ENCODE measurements around the gene DNAJB12. TPM values are rescaled to one million over a fixed set of nuclear protein-coding genes. Genes with fewer than 3 reads are reported as not detected.
"Not testable (repeated sequence)": the region's sequence is repeated elsewhere in the genome, so short reads cannot be mapped to it uniquely, and the experiment has no call there.

DNAJB12 gene
- total RNA-seq, 2 experiments from 2014 or later, result 18.9 to 19.8 TPM

DNA sequence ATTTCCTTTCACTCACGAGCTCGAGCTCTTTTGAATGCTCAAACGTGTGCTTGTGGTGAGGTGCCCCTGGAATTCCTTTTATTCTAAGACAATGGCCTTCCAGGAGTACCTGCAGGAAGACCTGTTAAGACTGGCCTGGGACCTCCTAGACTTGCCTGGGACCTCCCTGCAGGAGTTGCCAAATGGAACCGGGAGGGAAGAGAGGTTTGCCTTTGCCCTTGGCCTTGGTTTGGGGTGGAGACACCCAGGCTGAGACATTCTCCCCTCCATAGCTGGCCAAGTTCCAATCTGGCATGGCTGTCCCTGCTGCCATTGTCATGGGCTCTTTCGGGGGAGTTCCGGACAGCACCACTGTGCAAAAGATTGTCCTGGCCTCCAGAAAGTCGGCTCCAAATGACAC is 39.7 kb downstream of the DNAJB12 start:
- Mint-ChIP-seq H3K27me3 (no peaks in the 10 kb centered on the region), H3K4me1 (ENCODE audit: low read depth) (peaks cover 52% of the 10 kb centered on the region), H3K27ac (no peak overlapping the region), H3K4me3 (no peak overlapping the region), H3K9me3 (no peaks in the 10 kb centered on the region), H3K36me3 (peaks cover 14% of the 10 kb centered on the region)
- DNase-seq, result no peak
- intact Hi-C loops (cut with micrococcal nuclease), result no loop called here
- ChIA-PET POLR2A (interaction anchor here (8.5 to 9.4 kb wide), 2 partner anchors 11 to 40 kb away, joined by 85 to 120 read pairs; partner anchors contain the start of gene DDIT4), CTCF (no interaction called here)

- H3K27ac Mint-ChIP-seq, result peak overlapping the region; percentile 8
- H3K4me3 Mint-ChIP-seq, result no peak overlapping the region
- POLR2A ChIA-PET, result interaction anchor here (9.4 kb wide), 1 partner anchor 39 kb away, joined by 120 read pairs; the partner anchor contains the start of gene DDIT4
- no peaks in the 10 kb centered on the region for H3K27me3 Mint-ChIP-seq
- CTCF ChIA-PET, result no interaction called here
- H3K9me3 Mint-ChIP-seq, result no peaks in the 10 kb centered on the region
- peaks cover 57% of the 10 kb centered on the region for H3K4me1 Mint-ChIP-seq (ENCODE audit: low read depth)
- intact Hi-C loops (cut with micrococcal nuclease), result no loop called here
- H3K36me3 Mint-ChIP-seq, result peaks cover 14% of the 10 kb centered on the region
- DNase-seq, result no peak
Measured at GRCh38 chr10:72314263-72314662, 40.5 kb downstream of the DNAJB12 start.

DNA sequence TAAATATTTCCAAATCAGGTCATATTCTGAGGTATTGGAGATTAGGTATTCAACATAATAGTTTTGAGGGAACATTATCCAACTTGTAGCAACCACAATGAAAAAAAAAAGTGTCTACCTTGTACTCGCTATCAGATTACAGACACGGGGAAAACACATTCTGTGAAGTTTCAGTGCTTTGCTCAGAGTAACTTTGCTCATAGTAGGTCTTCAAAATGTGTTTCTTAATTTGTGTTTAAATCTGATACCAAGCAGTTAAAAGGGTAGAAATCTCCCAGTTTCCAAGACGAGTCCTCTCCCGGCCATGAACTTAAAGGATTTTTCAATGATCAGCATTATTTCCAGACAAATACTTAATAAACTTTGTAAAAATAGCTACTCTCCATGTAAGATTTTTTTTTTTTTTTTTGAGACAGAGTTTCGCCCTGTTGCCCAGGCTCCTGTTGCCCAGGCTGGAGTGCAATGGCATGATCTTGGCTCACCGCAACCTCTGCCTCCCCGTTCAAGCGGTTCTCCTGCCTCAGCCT is 41.8 kb downstream of the DNAJB12 start:
- H3K4me3 Mint-ChIP-seq, result no peak overlapping the region
- POLR2A ChIA-PET, result interaction anchor here (0.6 to 0.8 kb wide), 2 partner anchors 15 to 47 kb away, joined by 3 to 4 read pairs; no protein-coding TSS in a partner anchor
- H3K9me3 Mint-ChIP-seq, result no peaks in the 10 kb centered on the region
- peaks cover 8% of the 10 kb centered on the region for H3K36me3 Mint-ChIP-seq
- intact Hi-C loops (cut with micrococcal nuclease), result no loop called here
- H3K4me1 Mint-ChIP-seq (ENCODE audit: low read depth), result peaks cover 59% of the 10 kb centered on the region
- H3K27ac Mint-ChIP-seq, result peak overlapping the region; percentile 42
- no peak for DNase-seq
- no peaks in the 10 kb centered on the region for H3K27me3 Mint-ChIP-seq
- CTCF ChIA-PET, result no interaction called here

GRCh38 chr10:72311667-72312066 is 43.1 kb downstream of the DNAJB12 start:
- CTCF ChIA-PET, result interaction anchor here (0.7 to 1.6 kb wide), 2 partner anchors 26 to 28 kb away, joined by 3 to 4 read pairs; no protein-coding TSS in a partner anchor
- intact Hi-C loops (cut with micrococcal nuclease), result no loop called here
- Mint-ChIP-seq H3K9me3 (no peaks in the 10 kb centered on the region), H3K36me3 (peaks cover 4% of the 10 kb centered on the region), H3K27ac (peak overlapping the region; percentile 28), H3K4me3 (no peak overlapping the region), H3K27me3 (no peaks in the 10 kb centered on the region), H3K4me1 (ENCODE audit: low read depth) (peaks cover 56% of the 10 kb centered on the region)
- POLR2A ChIA-PET, result interaction anchor here (0.6 to 1.5 kb wide), 3 partner anchors 9 to 15 kb away, joined by 3 to 6 read pairs (median 3); no protein-coding TSS in a partner anchor
- peak; percentile 47 for DNase-seq

DNA sequence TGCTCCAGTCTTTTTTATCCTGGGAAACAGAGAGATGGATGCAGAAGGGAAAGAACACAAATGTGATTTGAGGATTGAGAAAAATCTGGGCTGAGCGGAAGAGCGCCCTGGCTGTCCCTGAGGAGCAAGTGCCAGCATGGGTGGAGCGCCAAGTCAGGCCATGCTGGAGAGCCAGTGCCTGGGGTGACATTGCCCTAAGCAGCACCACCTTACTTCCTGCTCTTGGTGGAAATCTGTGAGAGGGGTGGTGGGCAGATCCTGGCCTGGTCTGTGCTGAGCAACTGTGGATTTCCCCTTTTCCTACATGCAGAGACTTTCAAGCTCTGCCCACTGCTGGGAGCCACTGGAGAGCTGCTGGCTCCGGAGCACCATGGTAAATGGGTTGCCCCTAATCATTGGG is 44.1 kb downstream of the DNAJB12 start:
- intact Hi-C loops (cut with micrococcal nuclease), result no loop called here
- Mint-ChIP-seq H3K27me3 (no peaks in the 10 kb centered on the region), H3K9me3 (no peaks in the 10 kb centered on the region), H3K27ac (no peak overlapping the region), H3K4me1 (ENCODE audit: low read depth) (peaks cover 54% of the 10 kb centered on the region), H3K4me3 (no peak overlapping the region), H3K36me3 (no peaks in the 10 kb centered on the region)
- POLR2A ChIA-PET, result interaction anchor here (1.5 kb wide), 1 partner anchor 10 kb away, joined by 6 read pairs; no protein-coding TSS in a partner anchor
- no peak for DNase-seq
- CTCF ChIA-PET, result interaction anchor here (1.6 kb wide), 1 partner anchor 29 kb away, joined by 3 read pairs; no protein-coding TSS in a partner anchor

GRCh38 chr10:72310241-72310633 is 44.5 kb downstream of the DNAJB12 start:
- CTCF ChIA-PET, result no interaction called here

GRCh38 chr10:72309290-72310240 is 45.2 kb downstream of the DNAJB12 start:
- intact Hi-C loops (cut with micrococcal nuclease), result no loop called here
- H3K36me3 Mint-ChIP-seq, result no peaks in the 10 kb centered on the region
- H3K4me3 Mint-ChIP-seq, result no peak overlapping the region
- H3K27ac Mint-ChIP-seq, result peak overlapping the region; percentile 85
- no peak for DNase-seq
- CTCF ChIA-PET, result interaction anchor here (1.0 to 2.2 kb wide), 5 partner anchors 11 to 35 kb away, joined by 5 to 11 read pairs (median 7); no protein-coding TSS in a partner anchor
- H3K4me1 Mint-ChIP-seq (ENCODE audit: low read depth), result peaks cover 57% of the 10 kb centered on the region
- POLR2A ChIA-PET, result interaction anchor here (1.0 to 2.9 kb wide), 8 partner anchors 10 to 94 kb away, joined by 3 to 45 read pairs (median 6); partner anchors contain the start of genes ANAPC16 and ASCC1
- H3K9me3 Mint-ChIP-seq, result no peaks in the 10 kb centered on the region
- no peaks in the 10 kb centered on the region for H3K27me3 Mint-ChIP-seq

More at GRCh38 chr10:72310241-72310633, 44.5 kb downstream of the DNAJB12 start:
- H3K27ac Mint-ChIP-seq, result peak overlapping the region; percentile 85
- DNase-seq, result no peak
- H3K36me3 Mint-ChIP-seq, result no peaks in the 10 kb centered on the region
- H3K4me3 Mint-ChIP-seq, result no peak overlapping the region
- intact Hi-C loops (cut with micrococcal nuclease), result no loop called here
- H3K27me3 Mint-ChIP-seq, result no peaks in the 10 kb centered on the region
- H3K4me1 Mint-ChIP-seq (ENCODE audit: low read depth), result peaks cover 54% of the 10 kb centered on the region
- no peaks in the 10 kb centered on the region for H3K9me3 Mint-ChIP-seq
- POLR2A ChIA-PET, result no interaction called here

DNA sequence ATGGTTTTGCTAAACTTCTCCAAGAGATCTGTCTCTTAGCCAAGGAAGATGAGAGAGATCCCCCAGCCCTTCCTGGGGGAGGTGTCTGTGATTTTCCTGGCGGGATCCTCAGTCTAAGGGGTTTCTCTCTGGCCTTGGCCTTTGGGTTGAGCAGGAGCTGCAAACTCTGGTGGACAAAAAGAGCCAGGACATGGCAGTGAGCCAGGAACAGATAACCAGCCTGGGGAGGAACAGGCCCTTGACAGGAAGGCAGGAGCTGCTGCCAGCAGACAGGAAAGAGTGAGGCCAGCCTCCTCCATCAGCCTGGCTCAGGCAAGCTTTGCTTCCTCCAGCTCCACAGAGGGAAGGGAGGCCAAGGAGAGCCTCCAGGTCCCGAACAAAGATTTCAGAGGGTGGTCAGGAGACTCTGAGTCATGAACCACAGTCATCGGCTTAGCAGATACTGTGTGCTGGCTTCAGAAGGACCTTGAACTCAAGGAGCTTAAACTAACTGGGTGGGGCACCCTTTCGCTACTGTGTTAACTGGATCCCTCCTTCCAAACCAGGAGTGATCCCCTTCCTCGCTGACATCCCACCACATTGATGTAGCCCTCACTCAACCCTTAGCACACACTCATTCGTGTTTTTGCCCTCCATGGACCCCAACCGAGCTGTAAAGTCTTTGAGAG is 46.3 kb downstream of the DNAJB12 start:
- intact Hi-C loops (cut with micrococcal nuclease), result no loop called here
- peak overlapping the region; percentile 85 for H3K27ac Mint-ChIP-seq
- H3K9me3 Mint-ChIP-seq, result no peaks in the 10 kb centered on the region
- H3K4me3 Mint-ChIP-seq, result no peak overlapping the region
- POLR2A ChIA-PET, result interaction anchor here (1.0 to 2.9 kb wide), 9 partner anchors 11 to 93 kb away, joined by 3 to 45 read pairs (median 5); partner anchors contain the start of genes ANAPC16 and ASCC1
- H3K27me3 Mint-ChIP-seq, result no peaks in the 10 kb centered on the region
- H3K4me1 Mint-ChIP-seq (ENCODE audit: low read depth), result peaks cover 65% of the 10 kb centered on the region
- no peaks in the 10 kb centered on the region for H3K36me3 Mint-ChIP-seq
- CTCF ChIA-PET, result interaction anchor here (0.9 to 2.2 kb wide), 7 partner anchors 10 to 34 kb away, joined by 3 to 11 read pairs (median 6); no protein-coding TSS in a partner anchor
- DNase-seq, result peak; percentile 70

- H3K9me3 Mint-ChIP-seq; H3K4me3 Mint-ChIP-seq; DNase-seq; H3K27me3 Mint-ChIP-seq; intact Hi-C loops (cut with micrococcal nuclease); H3K36me3 Mint-ChIP-seq: not testable (repeated sequence)
- CTCF ChIA-PET, result interaction anchor here (1.7 to 2.2 kb wide), 4 partner anchors 13 to 33 kb away, joined by 6 to 11 read pairs (median 8); no protein-coding TSS in a partner anchor
- H3K4me1 Mint-ChIP-seq (ENCODE audit: low read depth), result peaks cover 68% of the 10 kb centered on the region
- H3K27ac Mint-ChIP-seq, result peak overlapping the region; percentile 85
- POLR2A ChIA-PET, result interaction anchor here (0.8 to 2.9 kb wide), 6 partner anchors 11 to 60 kb away, joined by 3 to 45 read pairs (median 8); no protein-coding TSS in a partner anchor
Measured at GRCh38 chr10:72307711-72308110, 47.0 kb downstream of the DNAJB12 start.

DNA sequence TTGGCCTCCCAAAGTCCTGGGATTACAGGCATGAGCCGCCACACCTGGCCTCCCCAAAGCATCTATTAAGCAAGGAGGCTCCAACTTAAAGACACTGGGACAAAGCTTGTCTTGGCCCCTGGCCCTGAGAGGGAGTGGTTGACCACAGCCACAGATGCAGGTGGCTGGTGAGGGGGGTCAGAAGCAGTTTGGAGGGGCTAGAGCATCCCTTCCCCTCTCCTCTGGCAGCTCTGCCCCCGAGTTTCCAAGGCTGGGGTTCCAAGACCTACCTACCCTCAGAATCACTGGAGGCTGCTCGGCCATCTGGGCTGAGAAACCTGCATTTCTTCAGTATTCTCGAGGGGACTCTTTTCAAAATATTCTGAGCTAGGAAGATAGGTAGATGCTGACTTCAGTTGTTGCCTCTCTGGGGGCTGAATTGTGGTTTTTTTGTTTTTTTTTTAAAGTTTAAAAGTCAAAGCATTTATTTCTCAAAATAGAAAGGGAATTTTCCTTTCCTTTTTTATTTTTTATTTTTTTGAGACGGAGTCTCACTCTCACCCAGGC is 48.4 kb downstream of the DNAJB12 start:
- no peak for DNase-seq
- CTCF ChIA-PET, result interaction anchor here (0.8 to 2.6 kb wide), 6 partner anchors 9 to 31 kb away, joined by 3 to 15 read pairs (median 6); no protein-coding TSS in a partner anchor
- intact Hi-C loops (cut with micrococcal nuclease), result no loop called here
- Mint-ChIP-seq H3K27ac (peak overlapping the region; percentile 98), H3K9me3 (no peaks in the 10 kb centered on the region), H3K4me1 (ENCODE audit: low read depth) (peaks cover 67% of the 10 kb centered on the region), H3K4me3 (peak overlapping the region; percentile 38), H3K27me3 (no peaks in the 10 kb centered on the region), H3K36me3 (peaks cover 4% of the 10 kb centered on the region)
- POLR2A ChIA-PET, result interaction anchor here (0.9 to 6.7 kb wide), 11 partner anchors 10 to 59 kb away, joined by 3 to 85 read pairs (median 7); no protein-coding TSS in a partner anchor

All from activated CD4-positive, alpha-beta memory T cell treated with anti-CD3 and anti-CD28 coated beads for 36 hours (primary cell).